Naive thymus-derived CD4-positive, alpha-beta T cell (primary cell): ENCODE results near the gene KCNIP4. TPM values are rescaled to one million over a fixed set of nuclear protein-coding genes. Genes with fewer than 3 reads are reported as not detected.

Experiments used
- ATAC-seq: fragments of 150-1000 bp; cut with Tn5 transposase; 2 replicates; pipeline ENCODE4 v1.10.0; 2021; ENCODE audit warnings: mild to moderate bottlenecking, moderate library complexity
- CTCF ChIA-PET: fragments of 350-600 bp; sonication (Branson Sonifier 250); formaldehyde crosslinking; loops from one replicate; lab custom pipeline; 2021; ENCODE audit warnings: antibody characterized with exemption; lab: Charles Lee
- POLR2A ChIA-PET: fragments of 350-600 bp; sonication (Branson Sonifier 250); formaldehyde crosslinking; loops from one replicate; lab custom pipeline; 2021; ENCODE audit warnings: antibody characterized with exemption, inconsistent platforms; lab: Charles Lee
- DNase-seq, 9 donors: peaks; one replicate each; pipeline versions ENCODE4 v3.0.0 to v3.0.0-alpha.2; 2020 to 2022; ENCODE audit warnings: mixed read lengths in 1 of 9
- H3K27ac ChIP-seq: one replicate; pipeline ENCODE4 v1.7.0; 2013; ENCODE audit warnings: mild to moderate bottlenecking, low read depth, low read length, moderate library complexity
- H3K27me3 ChIP-seq, 2 donors: one replicate each; pipeline ENCODE4 v1.7.0; 2013; ENCODE audit warnings: low read length in 2 of 2, mild to moderate bottlenecking in 2 of 2, moderate library complexity in 2 of 2; ENCODE audit not compliant: control insufficient read depth in 2 of 2, insufficient read depth in 2 of 2
- H3K36me3 ChIP-seq, 3 experiments: 1 replicate in 2 of 3; 2 replicates in 1 of 3; pipeline ENCODE4 v1.7.0; 2013; ENCODE audit warnings: low read length in 3 of 3, mild to moderate bottlenecking in 3 of 3, moderate library complexity in 1 of 3; ENCODE audit not compliant: insufficient read depth in 3 of 3, control insufficient read depth in 2 of 3
- H3K4me1 ChIP-seq, 2 donors: one replicate each; pipeline ENCODE4 v1.7.0; 2013; ENCODE audit warnings: low read length in 2 of 2, mild to moderate bottlenecking in 2 of 2, moderate library complexity in 1 of 2; ENCODE audit not compliant: control insufficient read depth in 2 of 2, insufficient read depth in 2 of 2
- H3K4me3 ChIP-seq: 2 replicates; pipeline ENCODE4 v1.7.0; 2013; ENCODE audit warnings: mild to moderate bottlenecking, low read length
- H3K9me3 ChIP-seq, 3 experiments: 1 replicate in 2 of 3; 2 replicates in 1 of 3; pipeline ENCODE4 v1.7.0; 2013; ENCODE audit warnings: low read length in 3 of 3; ENCODE audit not compliant: control insufficient read depth in 2 of 3
- H3K27ac Mint-ChIP-seq, 9 donors: one replicate each; pipeline ENCODE4 v1.8.0; 2020 to 2022; ENCODE audit warnings: mixed read lengths in 9 of 9, mild to moderate bottlenecking in 8 of 9, moderate library complexity in 5 of 9, inconsistent platforms in 2 of 9
- H3K27me3 Mint-ChIP-seq, 5 donors: one replicate each; pipeline ENCODE4 v1.8.0; 2021 to 2022; ENCODE audit warnings: mixed read lengths in 5 of 5, mild to moderate bottlenecking in 1 of 5
- H3K36me3 Mint-ChIP-seq, 5 donors: one replicate each; pipeline ENCODE4 v1.8.0; 2020 to 2022; ENCODE audit warnings: mixed read lengths in 5 of 5, mild to moderate bottlenecking in 3 of 5, inconsistent platforms in 1 of 5
- H3K4me1 Mint-ChIP-seq, 7 donors: one replicate each; pipeline ENCODE4 v1.8.0; 2020 to 2022; ENCODE audit warnings: mixed read lengths in 7 of 7, mild to moderate bottlenecking in 3 of 7, inconsistent platforms in 1 of 7
- H3K4me3 Mint-ChIP-seq, 10 donors: one replicate each; pipeline ENCODE4 v1.8.0; 2020 to 2022; ENCODE audit warnings: mild to moderate bottlenecking in 10 of 10, mixed read lengths in 10 of 10, moderate library complexity in 6 of 10, inconsistent platforms in 2 of 10
- H3K9me3 Mint-ChIP-seq, 11 donors: one replicate each; pipeline ENCODE4 v1.8.0; 2020 to 2022; ENCODE audit warnings: mixed read lengths in 11 of 11, mild to moderate bottlenecking in 4 of 11, inconsistent platforms in 1 of 11, moderate library complexity in 1 of 11
- intact Hi-C, 2 donors: fragments of 100-400 bp; cut with micrococcal nuclease; formaldehyde crosslinking; loops; one replicate each; pipeline ENCODE4 v1.15.1; 2023
- polyA plus RNA-seq, 2 donors: library from polyadenylated mRNA; unstranded; fragments of 300-500 nt; fragmentation: Illumina TruSeq; gene quantifications; one replicate each; pipeline ENCODE4 v1.2.3, GENCODE V29; 2021
- total RNA-seq, 6 experiments: library from RNA in 5 of 6; stranded (reverse) in 5 of 6; gene quantifications; 1 replicate in 5 of 6; 2 replicates in 1 of 6; pipeline ENCODE4 v1.2.3 and lab custom pipeline; 2021 to 2026

Gene KCNIP4
- total and polyA plus RNA-seq, 7 experiments from 2014 or later = 0.29 TPM; not detected in 6

DNA sequence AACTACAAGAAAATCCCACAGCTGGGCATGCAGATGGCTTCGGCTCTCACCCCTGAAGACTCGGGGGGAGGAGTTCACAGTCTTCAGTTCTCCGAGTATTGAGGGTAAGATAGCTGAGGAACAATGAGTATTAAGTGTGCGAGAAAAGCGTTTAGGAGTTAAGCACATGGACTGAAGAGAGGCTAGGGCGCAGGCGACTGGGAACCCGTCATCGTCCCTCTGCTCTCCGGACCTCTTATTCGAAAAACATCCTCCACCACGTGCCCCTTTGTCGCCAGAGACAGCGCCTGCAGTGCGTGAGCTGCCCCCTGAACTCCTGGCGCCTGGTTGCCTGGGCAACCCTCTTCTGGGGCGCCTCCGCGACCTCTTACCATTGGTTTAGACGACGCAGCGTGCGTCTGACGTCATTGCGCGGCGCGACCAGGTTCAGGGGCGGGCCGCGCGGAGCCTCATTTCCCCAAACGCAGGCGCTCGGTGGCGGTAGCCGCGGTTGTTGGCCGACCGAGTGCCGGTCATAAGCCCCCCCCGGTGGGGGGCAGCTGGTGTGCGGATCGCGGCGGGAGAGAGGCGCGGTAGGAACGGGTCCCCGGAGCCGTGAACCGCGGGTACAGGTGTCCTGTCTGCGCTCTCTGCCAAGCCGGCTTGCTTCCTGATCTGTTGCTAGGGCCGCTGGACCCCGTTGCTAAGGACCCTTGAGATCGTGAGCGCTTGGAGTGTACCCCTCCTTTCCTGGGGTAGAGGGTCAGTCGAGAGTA is 1248.4 kb downstream of the KCNIP4 start, which contains the start of gene PACRGL:
TSS of gene PACRGL (plus strand) at position 452 of the 755 bp plus-strand sequence. CDS start 4,024 bp downstream, outside the sequence.
- DNase-seq = peak; percentile 82 to 94 (median 92)
- intact Hi-C loops = loop anchor here (5.0 to 10.0 kb wide), 2 partner anchors 283 to 1065 kb away; no protein-coding TSS in a partner anchor
- ChIA-PET CTCF (interaction anchor here (1.0 kb wide), 1 partner anchor 15 kb away, joined by 4 read pairs; no protein-coding TSS in a partner anchor), POLR2A (interaction anchor here (1.1 kb wide), 1 partner anchor 11 kb away, joined by 3 read pairs; no protein-coding TSS in a partner anchor)
- peaks cover 0 to 2% (median 0%) of the 10 kb centered on the region in 11 donors for H3K9me3 Mint-ChIP-seq
- peaks cover 0 to 5% (median 4%) of the 10 kb centered on the region in 5 donors for H3K27me3 Mint-ChIP-seq
- Histone ChIP-seq H3K9me3 (no peaks in the 10 kb centered on the region), H3K4me1 (peaks cover 10 to 13% of the 10 kb centered on the region in 2 donors), H3K27me3 (peaks cover 0 to 4% of the 10 kb centered on the region in 2 donors), H3K27ac (peak within 1 kb of the TSS; percentile 72), H3K4me3 (peak within 1 kb of the TSS; percentile 73), H3K36me3 (peaks cover 0 to 10% (median 4%) of the 10 kb centered on the region in 3 experiments)
- peaks cover 20 to 55% (median 44%) of the 10 kb centered on the region in 7 donors for H3K4me1 Mint-ChIP-seq
- peak; percentile 99 for ATAC-seq
- H3K27ac Mint-ChIP-seq = peak within 1 kb of the TSS; percentile 91 to 97 (median 95)
- H3K36me3 Mint-ChIP-seq = peaks cover 0 to 12% (median 6%) of the 10 kb centered on the region in 5 donors
- H3K4me3 Mint-ChIP-seq = peak within 1 kb of the TSS; percentile 91 to 98 (median 96)

DNA sequence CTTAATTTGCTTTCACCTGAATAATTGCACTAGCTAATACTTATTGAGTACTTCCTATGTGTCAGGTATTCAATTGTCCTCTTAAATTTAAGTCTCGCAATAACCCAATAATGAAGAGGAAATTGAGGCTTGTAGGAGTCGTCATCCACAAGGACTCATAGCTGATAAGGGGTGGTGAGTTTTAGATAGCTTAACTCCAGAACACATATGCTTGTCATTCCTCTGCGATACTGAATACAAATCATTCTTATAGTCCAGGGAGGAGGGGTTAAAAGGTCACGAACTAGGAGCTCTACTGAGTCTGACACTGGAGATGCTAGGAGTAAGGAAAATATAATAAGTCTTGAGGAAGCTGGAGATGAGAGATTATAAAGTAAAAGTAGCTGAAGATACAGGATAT is 1249.8 kb downstream of the KCNIP4 start:
- Histone ChIP-seq H3K27ac (no peak overlapping the region), H3K27me3 (peaks cover 0 to 4% of the 10 kb centered on the region in 2 donors), H3K4me3 (no peak overlapping the region), H3K4me1 (peaks cover 10 to 13% of the 10 kb centered on the region in 2 donors), H3K36me3 (peaks cover 0 to 3% (median 0%) of the 10 kb centered on the region in 3 experiments), H3K9me3 (no peaks in the 10 kb centered on the region)
- intact Hi-C loops = no loop called here
- H3K4me3 Mint-ChIP-seq = peak overlapping the region; percentile 34 to 98 (median 74)
- H3K36me3 Mint-ChIP-seq = peaks cover 0 to under 1% (median 0%) of the 10 kb centered on the region in 5 donors
- H3K27me3 Mint-ChIP-seq = peaks cover 0 to 7% (median 4%) of the 10 kb centered on the region in 5 donors
- CTCF ChIA-PET = interaction anchor here (0.7 kb wide), 1 partner anchor 75 kb away, joined by 3 read pairs; no protein-coding TSS in a partner anchor
- H3K4me1 Mint-ChIP-seq = peaks cover 20 to 51% (median 41%) of the 10 kb centered on the region in 7 donors
- DNase-seq = no peak
- POLR2A ChIA-PET = no interaction called here
- H3K9me3 Mint-ChIP-seq = peaks cover 0 to 2% (median 0%) of the 10 kb centered on the region in 11 donors
- peak overlapping the region in 7 of 9 donors; percentile 25 to 97 (median 89) for H3K27ac Mint-ChIP-seq
- ATAC-seq = no peak

DNA sequence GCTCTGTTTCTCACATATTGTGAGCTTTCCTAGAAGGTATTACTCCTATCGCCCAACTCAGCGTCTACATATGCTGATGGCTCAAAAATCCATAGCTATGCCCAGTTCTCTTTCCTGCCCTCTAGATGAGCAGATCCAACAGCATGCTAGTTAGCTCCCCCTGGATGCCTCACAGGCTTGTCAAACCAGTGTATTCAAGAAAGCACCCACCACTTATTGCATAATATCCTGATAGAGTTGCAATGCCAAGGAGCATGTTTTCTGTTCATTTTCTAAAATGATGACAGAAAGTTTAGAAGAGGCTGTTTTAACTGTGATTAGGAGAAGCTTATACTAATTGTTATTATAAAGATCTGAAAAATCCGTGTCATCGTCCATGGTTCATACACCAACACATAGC is 1250.2 kb downstream of the KCNIP4 start:
- no peak for DNase-seq
- Histone ChIP-seq H3K9me3 (no peaks in the 10 kb centered on the region), H3K27ac (no peak overlapping the region), H3K4me3 (no peak overlapping the region), H3K27me3 (peaks cover 0 to 4% of the 10 kb centered on the region in 2 donors), H3K36me3 (peaks cover 0 to 3% (median 0%) of the 10 kb centered on the region in 3 experiments), H3K4me1 (peaks cover 10 to 13% of the 10 kb centered on the region in 2 donors)
- Mint-ChIP-seq H3K4me3 (peak overlapping the region in 2 of 10 donors; percentile 18 to 84), H3K27me3 (peaks cover 0 to 9% (median 4%) of the 10 kb centered on the region in 5 donors), H3K27ac (no peak overlapping the region), H3K4me1 (peaks cover 20 to 46% (median 38%) of the 10 kb centered on the region in 7 donors), H3K9me3 (peaks cover 0 to 2% (median 0%) of the 10 kb centered on the region in 11 donors), H3K36me3 (no peaks in the 10 kb centered on the region)
- ChIA-PET POLR2A (no interaction called here), CTCF (interaction anchor here (0.7 kb wide), 1 partner anchor 75 kb away, joined by 3 read pairs; no protein-coding TSS in a partner anchor)
- intact Hi-C loops = no loop called here
- no peak for ATAC-seq

DNA sequence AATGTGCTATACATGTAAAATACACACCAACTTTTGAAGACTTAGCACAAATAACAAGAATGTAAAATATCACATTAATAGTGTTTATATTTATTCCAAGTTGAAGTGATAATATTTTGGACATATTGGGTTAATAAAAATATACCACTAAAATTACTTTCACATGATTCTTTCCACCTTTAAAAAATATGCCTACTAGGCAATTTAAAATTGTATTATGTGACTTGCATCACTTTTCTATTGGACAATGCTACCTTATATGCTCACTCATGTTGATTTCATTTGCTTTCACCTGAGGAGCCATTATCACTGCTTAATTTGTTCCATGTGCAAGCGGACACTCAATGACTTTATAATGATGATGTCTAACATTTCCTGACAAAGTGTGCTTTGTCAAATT is 1251.8 kb downstream of the KCNIP4 start:
- intact Hi-C loops = no loop called here
- ChIA-PET CTCF (no interaction called here), POLR2A (no interaction called here)
- no peak overlapping the region for H3K4me3 Mint-ChIP-seq
- peaks cover 0 to 2% (median 0%) of the 10 kb centered on the region in 11 donors for H3K9me3 Mint-ChIP-seq
- DNase-seq = no peak
- Histone ChIP-seq H3K27me3 (peaks cover 0 to 4% of the 10 kb centered on the region in 2 donors), H3K36me3 (peaks cover 0 to 3% (median 0%) of the 10 kb centered on the region in 3 experiments), H3K4me1 (peaks cover 10 to 12% of the 10 kb centered on the region in 2 donors), H3K27ac (no peak overlapping the region), H3K4me3 (no peak overlapping the region), H3K9me3 (no peaks in the 10 kb centered on the region)
- peaks cover 0 to 9% (median 4%) of the 10 kb centered on the region in 5 donors for H3K27me3 Mint-ChIP-seq
- H3K27ac Mint-ChIP-seq = no peak overlapping the region
- H3K4me1 Mint-ChIP-seq = peaks cover 15 to 31% (median 23%) of the 10 kb centered on the region in 7 donors
- no peak for ATAC-seq
- H3K36me3 Mint-ChIP-seq = no peaks in the 10 kb centered on the region

DNA sequence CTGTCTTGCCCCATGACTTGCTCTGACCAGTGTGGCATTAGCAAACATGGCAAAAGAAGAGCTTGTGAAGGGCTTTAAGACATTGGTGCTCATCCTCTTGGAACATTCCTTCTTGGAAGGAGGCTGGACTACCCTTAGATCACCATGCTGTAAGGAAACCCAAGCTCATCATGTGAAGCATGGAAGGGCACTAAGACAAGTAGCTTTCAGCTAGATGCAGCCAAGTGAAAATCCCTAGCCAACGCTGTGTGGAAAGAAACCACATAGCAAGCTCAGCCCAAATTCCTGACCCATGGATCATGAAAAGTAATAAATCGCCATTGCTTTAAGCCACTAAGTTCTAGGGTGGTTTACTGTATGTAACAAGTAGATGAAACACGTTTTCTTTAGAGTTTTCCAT is 1260.7 kb downstream of the KCNIP4 start:
- no peaks in the 10 kb centered on the region for H3K27me3 ChIP-seq
- no peak overlapping the region for H3K4me3 ChIP-seq
- CTCF ChIA-PET = no interaction called here
- DNase-seq = no peak
- H3K9me3 ChIP-seq = no peaks in the 10 kb centered on the region
- peaks cover 0 to 12% (median 5%) of the 10 kb centered on the region in 5 donors for H3K27me3 Mint-ChIP-seq
- no peak overlapping the region for H3K4me3 Mint-ChIP-seq
- no peaks in the 10 kb centered on the region for H3K4me1 ChIP-seq
- intact Hi-C loops = loop anchor here in 1 of 2 donors (5.0 to 10.0 kb wide), 2 partner anchors 1077 to 1461 kb away; no protein-coding TSS in a partner anchor
- no peaks in the 10 kb centered on the region for H3K36me3 ChIP-seq
- no peak for ATAC-seq
- H3K9me3 Mint-ChIP-seq = no peaks in the 10 kb centered on the region
- no peak overlapping the region for H3K27ac Mint-ChIP-seq
- no peak overlapping the region for H3K27ac ChIP-seq
- POLR2A ChIA-PET = no interaction called here
- no peaks in the 10 kb centered on the region for H3K4me1 Mint-ChIP-seq
- no peaks in the 10 kb centered on the region for H3K36me3 Mint-ChIP-seq
